Epithelial cell of esophagus (primary cell): ENCODE data around the gene OTUD1.

ENCODE experiments used
- DNase-seq: peaks from one replicate; pipeline ENCODE4 v3.0.0; 2010; ENCODE audit warnings: low read depth
- H3K4me3 ChIP-seq: 2 replicates; pipeline ENCODE4 v1.5.1; 2011; ENCODE audit warnings: mild to moderate bottlenecking, low read length, control low read depth
- CTCF ChIP-seq: IDR thresholded peaks from 2 replicates; pipeline ENCODE4 v1.5.1; 2011; ENCODE audit warnings: low read depth, mild to moderate bottlenecking, low read length, control low read depth, inconsistent platforms; ENCODE audit not compliant: insufficient read depth; ENCODE audit errors: missing control alignments

OTUD1 gene

GRCh38 chr10:23448323-23448722 lies 9.4 kb downstream of the OTUD1 start:
- no peak for DNase-seq
- H3K4me3 ChIP-seq: no peak overlapping the region
- no peak for TF ChIP-seq CTCF

GRCh38 chr10:23448802-23449570 lies 10.1 kb downstream of the OTUD1 start:
- DNase-seq: peak; percentile 15
- no peak for TF ChIP-seq CTCF
- H3K4me3 ChIP-seq: no peak overlapping the region

DNA sequence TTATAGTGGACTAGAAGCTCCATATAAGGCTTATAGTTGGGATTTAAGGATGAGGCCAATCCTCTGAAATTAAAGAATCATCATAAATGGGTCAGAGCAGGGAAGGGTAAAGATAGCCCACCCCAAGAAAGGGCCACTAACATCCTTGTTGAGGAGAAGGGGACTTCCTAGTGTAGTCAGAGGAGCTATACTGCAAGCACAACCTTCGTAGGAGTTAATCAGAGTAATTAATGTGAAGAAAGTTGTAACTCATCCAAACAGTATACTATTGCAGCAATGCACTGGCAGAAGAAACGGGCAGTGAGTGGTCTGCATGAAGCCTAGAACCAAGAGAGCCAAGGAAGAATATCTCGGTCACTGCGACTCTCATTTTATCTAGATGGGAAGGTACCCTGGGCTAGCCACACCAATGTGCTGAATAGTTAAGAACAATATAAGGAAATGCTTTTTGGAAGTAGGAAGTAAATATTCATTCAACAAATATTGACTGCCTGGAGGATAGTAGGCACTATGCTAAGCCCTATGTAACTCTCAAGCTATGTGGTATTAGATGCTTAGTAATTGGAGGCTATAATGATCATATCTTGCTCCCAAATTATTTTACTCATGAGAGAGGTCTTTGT lies 13.3 kb downstream of the OTUD1 start:
- H3K4me3 ChIP-seq: no peak overlapping the region
- DNase-seq: no peak

GRCh38 chr10:23453465-23453864 lies 14.6 kb downstream of the OTUD1 start:
- H3K4me3 ChIP-seq: no peak overlapping the region
- peak; percentile 45 for DNase-seq
- TF ChIP-seq CTCF: no peak

More for the DNA sequence above, 13.3 kb downstream of the OTUD1 start:
- no peak for TF ChIP-seq CTCF

DNA sequence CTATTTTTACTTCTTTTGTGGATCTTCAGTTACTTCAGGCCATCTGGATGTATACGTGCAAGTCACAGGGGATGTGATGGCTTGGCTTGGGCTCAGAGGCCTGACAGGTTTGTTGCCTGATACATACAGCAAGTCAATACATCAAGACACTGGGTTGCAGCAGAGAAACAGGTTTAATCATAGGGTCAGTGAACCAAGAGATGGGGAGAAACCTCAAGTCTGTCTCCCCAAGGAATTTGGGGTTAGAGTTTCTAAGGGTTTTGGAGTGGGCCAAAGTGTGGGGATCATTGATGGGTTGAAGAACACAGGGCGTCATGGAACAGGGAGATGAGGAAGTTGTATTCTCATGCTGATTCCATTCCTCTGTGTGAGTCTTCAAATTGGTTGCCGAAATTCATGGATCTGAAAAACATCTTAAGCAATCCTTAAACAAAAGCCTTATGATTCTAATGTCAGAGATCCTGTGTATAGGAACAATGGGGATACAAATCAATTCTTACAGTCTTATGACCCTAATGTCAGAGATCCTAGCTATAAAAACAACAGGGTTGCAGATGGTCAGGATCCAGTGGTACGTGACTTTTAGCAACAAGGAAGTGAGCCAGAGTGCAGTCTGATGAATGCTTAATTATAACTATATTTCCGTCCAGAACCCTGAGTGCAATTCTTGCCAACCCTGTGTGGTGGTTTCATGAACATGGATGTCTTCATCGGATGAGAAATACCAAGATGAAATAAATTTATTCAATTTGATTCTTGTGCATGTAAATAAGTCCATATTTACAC lies 18.9 kb downstream of the OTUD1 start:
- no peak for TF ChIP-seq CTCF
- no peak overlapping the region for H3K4me3 ChIP-seq
- no peak for DNase-seq

DNA sequence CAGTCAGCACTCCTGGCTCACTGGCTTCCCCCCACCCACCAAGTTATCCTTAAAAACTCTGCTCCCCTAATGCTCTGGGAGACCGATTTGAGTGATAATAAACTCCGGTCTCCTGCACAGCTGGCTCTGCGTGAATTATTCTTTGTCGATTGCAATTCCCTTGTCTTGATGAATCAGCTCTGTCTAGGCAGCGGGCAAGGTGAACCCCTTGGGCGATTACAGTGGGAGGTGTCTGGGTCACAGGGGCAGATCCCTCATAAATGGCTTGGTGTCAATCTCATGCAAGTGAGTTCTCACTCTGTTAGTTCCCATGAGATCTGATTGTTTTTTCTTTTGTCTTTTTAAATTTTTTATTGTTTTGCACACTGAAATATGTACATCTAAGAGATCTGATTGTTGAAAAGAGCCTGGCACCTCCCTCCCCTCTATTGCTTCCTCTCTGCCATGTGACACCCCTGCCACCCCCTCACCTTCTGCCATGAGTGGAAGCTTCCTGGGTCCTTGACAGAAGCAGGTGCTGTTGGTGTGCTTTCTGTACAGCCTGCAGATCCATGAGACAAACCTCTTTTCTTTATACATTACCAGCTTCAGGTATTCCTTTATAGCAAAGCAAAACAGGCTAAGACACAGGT lies 20.5 kb downstream of the OTUD1 start:
- H3K4me3 ChIP-seq: no peak overlapping the region
- no peak for DNase-seq
- TF ChIP-seq CTCF: no peak
